PC-3 (cell line): ENCODE data around the gene TMEM171. TPM values are rescaled to one million over a fixed set of nuclear protein-coding genes. Genes with fewer than 3 reads are reported as not detected.

Experiments
- ATAC-seq: fragments of 200-7000 bp; cut with Tn5 transposase; 2 replicates; pipeline ENCODE4 v1.9.1; 2020; ENCODE audit warnings: mild to moderate bottlenecking, moderate library complexity
- BruUV-seq: library from RNA; stranded (reverse); fragments of 400-500 nt; replicated peaks from 2 replicates; lab custom pipeline; 2021; lab: Mats Ljungman, UMichigan
- CTCF ChIA-PET: fragments of 300-600 bp; sonication (Branson Sonifier 250); formaldehyde crosslinking; loops from one replicate; lab custom pipeline; 2022; ENCODE audit warnings: antibody characterized with exemption; lab: Charles Lee
- POLR2A ChIA-PET: fragments of 300-600 bp; sonication (Branson Sonifier 250); formaldehyde crosslinking; loops from one replicate; lab custom pipeline; 2022; ENCODE audit warnings: antibody characterized with exemption; ENCODE audit not compliant: unreplicated experiment; lab: Charles Lee
- DNase-seq: peaks from one replicate; pipeline ENCODE4 v3.0.0-alpha.2; 2015
- H2AFZ ChIP-seq: fragments of 300-600 bp; sonication (generic); 2 replicates; pipeline ENCODE4 v1.6.0; 2016; ENCODE audit warnings: antibody characterized with exemption, low read length
- H3F3A ChIP-seq: fragments of 300-600 bp; sonication (generic); one replicate; pipeline ENCODE4 v1.6.0; 2017; ENCODE audit warnings: antibody characterized with exemption, low read length, control low read depth, mild to moderate bottlenecking; ENCODE audit not compliant: unreplicated experiment
- H3K27ac ChIP-seq: fragments of 300-600 bp; sonication (generic); 2 replicates; pipeline ENCODE4 v1.5.1; 2016; ENCODE audit warnings: mild to moderate bottlenecking, low read length
- H3K27me3 ChIP-seq: fragments of 300-600 bp; sonication (generic); 2 replicates; pipeline ENCODE4 v1.6.1; 2016; ENCODE audit warnings: low read length, mixed read lengths
- H3K36me3 ChIP-seq: fragments of 300-600 bp; sonication (generic); 2 replicates; pipeline ENCODE4 v1.6.1; 2016; ENCODE audit warnings: low read depth, mixed run types, low read length, mixed read lengths
- H3K4me1 ChIP-seq: fragments of 300-600 bp; sonication (generic); 2 replicates; pipeline ENCODE4 v1.5.1; 2016; ENCODE audit warnings: low read length; ENCODE audit not compliant: insufficient read depth
- H3K4me2 ChIP-seq: fragments of 300-600 bp; sonication (generic); 2 replicates; pipeline ENCODE4 v1.6.0; 2016; ENCODE audit warnings: low read length
- H3K4me3 ChIP-seq: fragments of 300-600 bp; sonication (generic); 2 replicates; pipeline ENCODE4 v1.5.1; 2016; ENCODE audit warnings: mild to moderate bottlenecking, low read length, mixed read lengths
- H3K79me2 ChIP-seq: fragments of 300-600 bp; sonication (generic); 2 replicates; pipeline ENCODE4 v1.6.1; 2017; ENCODE audit warnings: low read length, mixed read lengths
- H3K9ac ChIP-seq: fragments of 300-600 bp; sonication (generic); 2 replicates; pipeline ENCODE4 v1.6.0; 2016; ENCODE audit warnings: mild to moderate bottlenecking, low read length
- H3K9me2 ChIP-seq: fragments of 300-600 bp; sonication (generic); replicated peaks from 2 replicates; pipeline ENCODE4 v1.6.1; 2016; ENCODE audit warnings: mixed run types, low read length, mixed read lengths
- H3K9me3 ChIP-seq: fragments of 300-600 bp; sonication (generic); 2 replicates; pipeline ENCODE4 v1.6.1; 2016; ENCODE audit warnings: low read length, mixed read lengths
- H4K20me1 ChIP-seq: fragments of 300-600 bp; sonication (generic); 2 replicates; pipeline ENCODE4 v1.6.1; 2016; ENCODE audit warnings: low read length, mixed read lengths
- EZH2 ChIP-seq: fragments of 300-600 bp; sonication (generic); IDR thresholded peaks from one replicate; pipeline ENCODE4 v1.6.1; 2017; ENCODE audit warnings: antibody characterized with exemption, mild to moderate bottlenecking, low read length; ENCODE audit not compliant: unreplicated experiment
- EZH2phosphoT487 ChIP-seq: fragments of 300-600 bp; sonication (generic); IDR thresholded peaks from 2 replicates; pipeline ENCODE4 v1.6.1; 2018; ENCODE audit warnings: mild to moderate bottlenecking, antibody characterized with exemption, low read length, borderline replicate concordance
- intact Hi-C: fragments of 100-400 bp; cut with micrococcal nuclease; formaldehyde crosslinking; loops from 2 replicates; pipeline ENCODE4 v1.9.0; 2023
- total RNA-seq: library from RNA; depleted of rRNA; stranded (reverse); fragments of >200 nt; gene quantifications from 2 replicates; pipeline ENCODE4 v1.2.3, GENCODE V29; 2014
- TF ChIP-seq, protein P1 (sequence below): fragments of 300-600 bp; sonication (generic); conservative IDR thresholded peaks from 2 replicates; pipeline ENCODE4 v1.5.1; 2017; ENCODE audit warnings: antibody characterized with exemption, low read depth, mild to moderate bottlenecking, low read length

Gene TMEM171
- total RNA-seq, 1 experiment from 2014 or later: 1.8 TPM

- ChIA-PET CTCF (no interaction called here), POLR2A (no interaction called here)
- Histone ChIP-seq H3F3A (no peaks in the 10 kb centered on the region), H3K9ac (no peak overlapping the region), H3K9me3 (no peaks in the 10 kb centered on the region), H3K4me3 (no peak overlapping the region), H2AFZ (no peak overlapping the region), H3K27me3 (no peaks in the 10 kb centered on the region), H3K36me3 (0 out of 2 replicates have a peak, but pooled peaks cover 5% of the 10 kb centered on the region), H3K4me1 (peaks cover 12% of the 10 kb centered on the region; the same call in 1 of the 2 replicates), H3K27ac (no peak overlapping the region), H3K9me2 (no peaks in the 10 kb centered on the region), H4K20me1 (no peaks in the 10 kb centered on the region), H3K79me2 (no peaks in the 10 kb centered on the region), H3K4me2 (no peak overlapping the region)
- no TSS peak for BruUV-seq
- intact Hi-C loops: loop anchor here (10.0 kb wide), 1 partner anchor 217 kb away; no protein-coding TSS in a partner anchor
- TF ChIP-seq EZH2 (no peak), EZH2phosphoT487 (no peak)
- peak; percentile 27 for DNase-seq
- ATAC-seq: peak; percentile 18; the same call in 1 of the 2 replicates
These were observed 32.3 kb upstream of the TMEM171 start for GRCh38 chr5:73088026-73088425.

DNA sequence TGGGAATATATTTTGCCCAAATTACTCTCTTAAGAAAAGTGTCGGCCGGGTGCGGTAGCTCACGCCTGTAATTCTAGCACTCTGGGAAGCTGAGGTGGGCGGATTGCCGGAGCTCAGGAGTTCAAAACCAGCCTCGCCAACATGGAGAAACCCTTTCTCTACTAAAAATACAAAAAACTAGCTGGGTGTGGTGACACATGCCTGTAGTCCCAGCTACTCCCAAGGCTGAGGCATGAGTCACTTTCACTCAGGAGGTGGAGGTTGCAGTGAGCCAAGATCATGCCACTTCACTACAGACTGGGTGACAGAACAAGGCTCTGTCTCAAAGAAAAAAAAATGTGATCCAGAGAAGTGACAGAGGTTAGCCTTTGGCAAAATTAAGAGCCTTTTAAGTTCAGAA lies 26.4 kb upstream of the TMEM171 start:
- no peaks in the 10 kb centered on the region for H3K79me2 ChIP-seq
- H3K36me3 ChIP-seq: no peaks in the 10 kb centered on the region
- H3K27ac ChIP-seq: peak overlapping the region; percentile 67
- peak overlapping the region; percentile 68 for H2AFZ ChIP-seq
- peak; percentile 74 for DNase-seq
- H3K9me3 ChIP-seq: no peaks in the 10 kb centered on the region
- TF ChIP-seq EZH2: no peak
- TF ChIP-seq EZH2phosphoT487: no peak
- TF ChIP-seq, protein P1, sequence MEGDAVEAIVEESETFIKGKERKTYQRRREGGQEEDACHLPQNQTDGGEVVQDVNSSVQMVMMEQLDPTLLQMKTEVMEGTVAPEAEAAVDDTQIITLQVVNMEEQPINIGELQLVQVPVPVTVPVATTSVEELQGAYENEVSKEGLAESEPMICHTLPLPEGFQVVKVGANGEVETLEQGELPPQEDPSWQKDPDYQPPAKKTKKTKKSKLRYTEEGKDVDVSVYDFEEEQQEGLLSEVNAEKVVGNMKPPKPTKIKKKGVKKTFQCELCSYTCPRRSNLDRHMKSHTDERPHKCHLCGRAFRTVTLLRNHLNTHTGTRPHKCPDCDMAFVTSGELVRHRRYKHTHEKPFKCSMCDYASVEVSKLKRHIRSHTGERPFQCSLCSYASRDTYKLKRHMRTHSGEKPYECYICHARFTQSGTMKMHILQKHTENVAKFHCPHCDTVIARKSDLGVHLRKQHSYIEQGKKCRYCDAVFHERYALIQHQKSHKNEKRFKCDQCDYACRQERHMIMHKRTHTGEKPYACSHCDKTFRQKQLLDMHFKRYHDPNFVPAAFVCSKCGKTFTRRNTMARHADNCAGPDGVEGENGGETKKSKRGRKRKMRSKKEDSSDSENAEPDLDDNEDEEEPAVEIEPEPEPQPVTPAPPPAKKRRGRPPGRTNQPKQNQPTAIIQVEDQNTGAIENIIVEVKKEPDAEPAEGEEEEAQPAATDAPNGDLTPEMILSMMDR: no peak
- H3K4me1 ChIP-seq: peaks cover 11% of the 10 kb centered on the region
- no TSS peak for BruUV-seq
- H3K9ac ChIP-seq: 0 out of 2 replicates have a peak overlapping the region, but pooled peaks have one; percentile 36
- peak; percentile 100 for ATAC-seq
- H3K4me2 ChIP-seq: peak overlapping the region; percentile 64
- no peaks in the 10 kb centered on the region for H3K27me3 ChIP-seq
- no peaks in the 10 kb centered on the region for H4K20me1 ChIP-seq
- intact Hi-C loops: no loop called here
- H3F3A ChIP-seq: no peaks in the 10 kb centered on the region
- H3K9me2 ChIP-seq: no peaks in the 10 kb centered on the region
- CTCF ChIA-PET: interaction anchor here (0.8 kb wide), 1 partner anchor 108 kb away, joined by 5 read pairs; no protein-coding TSS in a partner anchor
- no peak overlapping the region for H3K4me3 ChIP-seq
- POLR2A ChIA-PET: interaction anchor here (0.7 kb wide), 1 partner anchor 227 kb away, joined by 4 read pairs; no protein-coding TSS in a partner anchor

DNA sequence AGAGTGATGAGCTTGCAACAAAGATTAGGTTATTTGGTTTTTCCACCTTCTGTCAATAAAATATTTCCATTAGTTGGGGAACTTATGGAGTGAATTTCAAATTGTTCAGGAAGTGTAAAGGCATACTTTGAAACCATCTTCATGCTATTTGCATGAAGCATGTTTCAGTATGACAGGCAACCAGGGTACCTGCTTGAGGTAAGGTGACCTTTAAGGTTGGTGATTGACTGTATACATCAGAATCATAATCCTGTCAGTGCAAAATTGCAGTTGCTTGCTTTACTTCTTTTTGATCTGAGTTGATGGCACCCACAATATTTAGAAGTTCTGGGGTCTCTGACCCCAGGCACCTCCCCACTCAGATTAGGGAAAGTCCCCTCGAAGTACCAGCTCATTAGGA lies 26.0 kb upstream of the TMEM171 start:
- no peaks in the 10 kb centered on the region for H3K9me2 ChIP-seq
- H3K27me3 ChIP-seq: no peaks in the 10 kb centered on the region
- H3F3A ChIP-seq: no peaks in the 10 kb centered on the region
- no peaks in the 10 kb centered on the region for H3K79me2 ChIP-seq
- peaks cover 11% of the 10 kb centered on the region for H3K4me1 ChIP-seq
- H3K4me2 ChIP-seq: peak overlapping the region; percentile 41; the same call in 1 of the 2 replicates
- intact Hi-C loops: no loop called here
- TF ChIP-seq EZH2phosphoT487 (no peak), EZH2 (no peak)
- TF ChIP-seq, protein P1: no peak
- H3K9me3 ChIP-seq: no peaks in the 10 kb centered on the region
- no peaks in the 10 kb centered on the region for H3K36me3 ChIP-seq
- BruUV-seq: no TSS peak
- H2AFZ ChIP-seq: no peak overlapping the region
- POLR2A ChIA-PET: no interaction called here
- ATAC-seq (no peak), DNase-seq (no peak)
- CTCF ChIA-PET: interaction anchor here (0.8 kb wide), 1 partner anchor 107 kb away, joined by 5 read pairs; no protein-coding TSS in a partner anchor
- H4K20me1 ChIP-seq: no peaks in the 10 kb centered on the region
- H3K4me3 ChIP-seq: no peak overlapping the region
- no peak overlapping the region for H3K9ac ChIP-seq
- peak overlapping the region; percentile 28 for H3K27ac ChIP-seq
